Nephron (organoid): ENCODE data around the gene PPP1R1C.

ENCODE experiments used
- H3K27ac Mint-ChIP-seq, 3 experiments: 2 replicates each; pipeline ENCODE4 v1.8.0; 2020; ENCODE audit warnings: mixed read lengths in 3 of 3, mild to moderate bottlenecking in 2 of 3, moderate library complexity in 1 of 3
- H3K27me3 Mint-ChIP-seq: 2 replicates; pipeline ENCODE4 v1.8.0; 2021; ENCODE audit warnings: low read depth, mild to moderate bottlenecking, moderate library complexity, mixed read lengths
- H3K36me3 Mint-ChIP-seq: 2 replicates; pipeline ENCODE4 v1.8.0; 2020; ENCODE audit warnings: low read depth, mixed read lengths
- H3K4me1 Mint-ChIP-seq: 2 replicates; pipeline ENCODE4 v1.8.0; 2020; ENCODE audit warnings: mixed read lengths
- H3K4me3 Mint-ChIP-seq, 3 experiments: 2 replicates each; pipeline ENCODE4 v1.8.0; 2020; ENCODE audit warnings: mild to moderate bottlenecking in 3 of 3, mixed read lengths in 3 of 3, moderate library complexity in 2 of 3
- H3K9me3 Mint-ChIP-seq: 2 replicates; pipeline ENCODE4 v1.8.0; 2020; ENCODE audit warnings: mixed read lengths
- TF ChIP-seq, protein P1 (sequence below), 3 experiments: fragments of 200-600 bp; sonication (generic); IDR thresholded peaks; one replicate each; pipeline ENCODE4 v1.5.0; 2021; ENCODE audit warnings: antibody characterized with exemption in 3 of 3; ENCODE audit not compliant: unreplicated experiment in 3 of 3

PPP1R1C gene

DNA sequence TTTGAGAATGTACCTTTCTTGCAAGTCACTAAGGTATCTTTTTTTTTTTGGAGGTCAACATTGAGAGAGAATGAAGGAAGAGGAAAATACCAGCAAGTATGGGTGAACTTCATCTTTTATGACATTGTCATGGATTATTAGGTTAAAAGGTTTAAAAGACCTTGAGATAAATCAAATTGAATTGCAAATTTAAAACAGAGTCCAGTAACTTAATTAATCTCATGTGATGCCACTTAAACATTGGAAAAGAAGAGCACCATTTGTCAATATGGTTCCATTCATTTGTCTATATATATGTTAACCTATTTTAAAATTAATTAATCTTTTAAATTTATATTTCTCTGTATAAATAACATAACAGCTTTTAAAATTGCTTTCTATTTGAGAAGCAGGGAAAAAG, 83.8 kb downstream of the PPP1R1C start:
- Mint-ChIP-seq H3K9me3 (no peaks in the 10 kb centered on the region), H3K27ac (no peak overlapping the region), H3K27me3 (no peaks in the 10 kb centered on the region), H3K36me3 (no peaks in the 10 kb centered on the region), H3K4me1 (peaks cover 18% of the 10 kb centered on the region), H3K4me3 (no peak overlapping the region)
- TF ChIP-seq, protein P1, sequence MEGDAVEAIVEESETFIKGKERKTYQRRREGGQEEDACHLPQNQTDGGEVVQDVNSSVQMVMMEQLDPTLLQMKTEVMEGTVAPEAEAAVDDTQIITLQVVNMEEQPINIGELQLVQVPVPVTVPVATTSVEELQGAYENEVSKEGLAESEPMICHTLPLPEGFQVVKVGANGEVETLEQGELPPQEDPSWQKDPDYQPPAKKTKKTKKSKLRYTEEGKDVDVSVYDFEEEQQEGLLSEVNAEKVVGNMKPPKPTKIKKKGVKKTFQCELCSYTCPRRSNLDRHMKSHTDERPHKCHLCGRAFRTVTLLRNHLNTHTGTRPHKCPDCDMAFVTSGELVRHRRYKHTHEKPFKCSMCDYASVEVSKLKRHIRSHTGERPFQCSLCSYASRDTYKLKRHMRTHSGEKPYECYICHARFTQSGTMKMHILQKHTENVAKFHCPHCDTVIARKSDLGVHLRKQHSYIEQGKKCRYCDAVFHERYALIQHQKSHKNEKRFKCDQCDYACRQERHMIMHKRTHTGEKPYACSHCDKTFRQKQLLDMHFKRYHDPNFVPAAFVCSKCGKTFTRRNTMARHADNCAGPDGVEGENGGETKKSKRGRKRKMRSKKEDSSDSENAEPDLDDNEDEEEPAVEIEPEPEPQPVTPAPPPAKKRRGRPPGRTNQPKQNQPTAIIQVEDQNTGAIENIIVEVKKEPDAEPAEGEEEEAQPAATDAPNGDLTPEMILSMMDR (IDR thresholded peaks at IDR 0.05; ENCODE audit: unreplicated experiment in 3 of 3) = no peak

DNA sequence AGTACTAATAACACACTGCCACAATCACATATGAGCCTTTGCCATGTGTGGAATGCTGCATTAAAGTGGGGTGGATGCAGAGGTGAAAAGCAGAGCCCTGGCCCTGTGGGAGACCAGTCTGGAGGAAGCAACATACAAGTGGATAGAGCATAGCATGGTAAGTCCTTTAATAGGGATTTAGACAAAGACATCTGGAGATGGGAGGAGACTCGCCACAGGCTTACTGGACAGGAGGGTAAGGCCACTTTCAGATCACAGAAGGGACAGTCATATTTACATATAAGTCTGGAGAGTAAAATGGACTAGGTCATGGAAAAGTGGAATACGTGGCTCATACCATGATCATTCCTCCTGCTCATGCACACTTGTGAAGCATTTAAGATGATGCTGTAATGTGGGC, 84.3 kb downstream of the PPP1R1C start:
- H3K27ac Mint-ChIP-seq = no peak overlapping the region
- no peaks in the 10 kb centered on the region for H3K9me3 Mint-ChIP-seq
- TF ChIP-seq, protein P1 (IDR thresholded peaks at IDR 0.05; ENCODE audit: unreplicated experiment in 3 of 3) = no peak
- no peaks in the 10 kb centered on the region for H3K27me3 Mint-ChIP-seq
- peaks cover 13% of the 10 kb centered on the region for H3K4me1 Mint-ChIP-seq
- no peak overlapping the region for H3K4me3 Mint-ChIP-seq
- H3K36me3 Mint-ChIP-seq = no peaks in the 10 kb centered on the region

DNA sequence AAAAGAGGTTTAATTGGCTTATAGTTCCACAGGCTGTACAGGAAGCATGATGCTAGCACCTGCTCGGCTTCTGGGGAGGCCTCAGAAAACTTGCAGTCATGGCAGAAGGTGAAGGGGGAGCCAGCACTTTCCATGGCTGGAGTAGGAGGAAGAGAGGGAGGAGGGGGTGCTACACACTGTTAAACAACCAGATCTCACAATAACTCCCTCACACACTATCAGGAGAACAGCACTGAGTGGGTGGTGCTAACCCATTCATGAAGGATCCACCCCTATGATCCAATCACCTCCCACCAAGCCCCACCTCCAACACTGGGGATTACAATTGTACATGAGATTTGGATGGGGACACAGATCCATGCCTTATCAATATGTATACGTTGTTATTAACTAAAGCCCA, 85.1 kb downstream of the PPP1R1C start:
- Mint-ChIP-seq H3K4me3 (no peak overlapping the region), H3K36me3 (no peaks in the 10 kb centered on the region), H3K27ac (no peak overlapping the region), H3K4me1 (peaks cover 13% of the 10 kb centered on the region), H3K27me3 (no peaks in the 10 kb centered on the region), H3K9me3 (no peaks in the 10 kb centered on the region)
- TF ChIP-seq, protein P1 (IDR thresholded peaks at IDR 0.05; ENCODE audit: unreplicated experiment in 3 of 3) = no peak

DNA sequence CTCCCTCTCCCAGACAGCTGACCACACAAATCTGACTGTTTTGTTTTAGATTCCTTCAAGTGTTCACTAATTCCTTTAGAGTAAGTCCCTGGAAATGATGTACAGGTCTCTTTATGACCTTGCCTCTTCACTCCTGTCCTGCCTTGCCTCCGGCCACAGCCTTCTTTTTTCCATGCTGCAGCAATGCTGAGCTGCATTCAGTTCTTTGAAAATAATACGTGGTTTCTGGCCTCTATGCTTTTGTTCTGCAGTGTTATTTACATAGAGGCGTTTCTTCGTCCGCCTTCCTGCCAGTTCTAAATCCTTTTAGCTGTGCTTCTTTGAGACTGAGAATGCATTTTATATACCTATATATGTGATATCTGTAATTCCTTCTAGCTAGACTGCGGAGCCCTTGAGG, 87.2 kb downstream of the PPP1R1C start:
- Mint-ChIP-seq H3K27ac (peak overlapping the region in 2 of 3 experiments; percentile 40 to 67), H3K27me3 (no peaks in the 10 kb centered on the region), H3K4me3 (no peak overlapping the region), H3K36me3 (no peaks in the 10 kb centered on the region), H3K9me3 (no peaks in the 10 kb centered on the region), H3K4me1 (no peaks in the 10 kb centered on the region)
- TF ChIP-seq, protein P1 (IDR thresholded peaks at IDR 0.05; ENCODE audit: unreplicated experiment in 3 of 3) = no peak

DNA sequence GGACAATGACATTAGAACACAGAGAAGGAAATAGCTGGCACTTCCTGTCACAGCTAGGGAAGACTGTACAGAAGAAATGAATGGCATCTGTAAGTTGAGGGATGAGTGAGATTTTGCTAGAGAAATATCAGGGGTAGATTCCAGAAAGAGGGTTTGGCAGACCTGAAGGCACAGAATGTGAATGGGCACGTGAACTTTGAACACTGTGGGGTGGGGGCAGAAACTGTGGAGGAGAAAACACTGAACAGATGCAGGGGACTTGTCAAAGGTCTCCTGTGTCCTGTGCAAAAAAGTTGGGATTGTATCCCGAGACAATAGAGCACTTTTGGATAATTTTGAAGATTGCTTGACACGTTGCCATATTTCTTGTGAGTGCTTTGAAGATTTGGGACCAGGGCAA, 88.0 kb downstream of the PPP1R1C start:
- H3K4me3 Mint-ChIP-seq = no peak overlapping the region
- TF ChIP-seq, protein P1 (IDR thresholded peaks at IDR 0.05; ENCODE audit: unreplicated experiment in 3 of 3) = no peak
- H3K27ac Mint-ChIP-seq = no peak overlapping the region
- no peaks in the 10 kb centered on the region for H3K4me1 Mint-ChIP-seq
- no peaks in the 10 kb centered on the region for H3K9me3 Mint-ChIP-seq
- H3K36me3 Mint-ChIP-seq = no peaks in the 10 kb centered on the region
- no peaks in the 10 kb centered on the region for H3K27me3 Mint-ChIP-seq

DNA sequence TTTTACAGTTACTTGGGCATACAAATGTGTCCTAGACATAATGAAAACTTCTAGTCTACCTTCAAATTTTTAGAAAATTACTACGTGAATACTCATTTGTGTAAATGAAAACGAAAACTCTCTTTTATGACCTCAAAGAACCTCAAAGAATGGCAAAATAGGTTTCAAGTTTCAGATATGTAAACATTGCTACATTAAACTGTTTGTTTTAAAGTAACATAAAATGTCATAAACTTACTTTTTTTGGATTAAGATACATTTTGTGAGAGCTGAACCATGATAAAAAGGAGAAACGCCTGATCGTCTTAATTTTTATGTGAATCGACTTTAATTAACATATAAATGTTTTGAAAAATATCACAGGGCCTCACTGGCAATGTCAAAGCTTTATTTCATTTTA, 91.4 kb downstream of the PPP1R1C start:
- Mint-ChIP-seq H3K36me3 (no peaks in the 10 kb centered on the region), H3K27ac (peak overlapping the region in 1 of 3 experiments; percentile 23), H3K27me3 (no peaks in the 10 kb centered on the region), H3K4me1 (no peaks in the 10 kb centered on the region), H3K4me3 (no peak overlapping the region), H3K9me3 (no peaks in the 10 kb centered on the region)
- TF ChIP-seq, protein P1 (IDR thresholded peaks at IDR 0.05; ENCODE audit: unreplicated experiment in 3 of 3) = no peak
